Neural crest cell (in vitro differentiated cells): ENCODE measurements around the gene NUP50. TPM values are rescaled to one million over a fixed set of nuclear protein-coding genes. Genes with fewer than 3 reads are reported as not detected.

Source experiments
- DNase-seq: peaks from one replicate; pipeline ENCODE4 v3.0.0; 2021; ENCODE audit warnings: low read depth, mixed read lengths, low spot score
- H3K27ac Mint-ChIP-seq: one replicate; pipeline ENCODE4 v1.8.0; 2021; ENCODE audit warnings: mild to moderate bottlenecking, mixed read lengths; ENCODE audit not compliant: unreplicated experiment
- H3K27me3 Mint-ChIP-seq: 2 replicates; pipeline ENCODE4 v1.8.0; 2021; ENCODE audit warnings: low read depth, mild to moderate bottlenecking, mixed read lengths
- H3K36me3 Mint-ChIP-seq: 2 replicates; pipeline ENCODE4 v1.8.0; 2021; ENCODE audit warnings: low read depth, mild to moderate bottlenecking, mixed read lengths
- H3K4me1 Mint-ChIP-seq: 2 replicates; pipeline ENCODE4 v1.8.0; 2021; ENCODE audit warnings: mixed read lengths
- H3K4me3 Mint-ChIP-seq: one replicate; pipeline ENCODE4 v1.8.0; 2021; ENCODE audit warnings: mild to moderate bottlenecking, mixed read lengths
- H3K9me3 Mint-ChIP-seq: 2 replicates; pipeline ENCODE4 v1.8.0; 2021; ENCODE audit warnings: mixed read lengths
- long read RNA-seq: library from polyadenylated mRNA; unstranded; transcript quantifications from one replicate; pipeline ENCODE4 v2.0.0, GENCODE V29; 2020
- total RNA-seq: library from RNA; stranded (reverse); gene quantifications from 2 replicates; pipeline ENCODE4 v1.2.1, GENCODE V29; 2021
- TF ChIP-seq, protein P1 (sequence below): fragments of 200-600 bp; sonication (generic); conservative IDR thresholded peaks from 2 replicates; pipeline ENCODE4 v1.5.0; 2021; ENCODE audit warnings: antibody characterized with exemption, mild to moderate bottlenecking

Gene NUP50
- 115 and 128 TPM in 2 replicates for total RNA-seq
- long read RNA-seq, full-length matches to known transcripts: 71 of 116 reads
- long read RNA-seq, partial matches to known transcripts: 11 of 116 reads
- long read RNA-seq, other reads (novel, unspliced or antisense): 34 of 116 reads

- DNase-seq: peak; percentile 90
- TF ChIP-seq, protein P1, sequence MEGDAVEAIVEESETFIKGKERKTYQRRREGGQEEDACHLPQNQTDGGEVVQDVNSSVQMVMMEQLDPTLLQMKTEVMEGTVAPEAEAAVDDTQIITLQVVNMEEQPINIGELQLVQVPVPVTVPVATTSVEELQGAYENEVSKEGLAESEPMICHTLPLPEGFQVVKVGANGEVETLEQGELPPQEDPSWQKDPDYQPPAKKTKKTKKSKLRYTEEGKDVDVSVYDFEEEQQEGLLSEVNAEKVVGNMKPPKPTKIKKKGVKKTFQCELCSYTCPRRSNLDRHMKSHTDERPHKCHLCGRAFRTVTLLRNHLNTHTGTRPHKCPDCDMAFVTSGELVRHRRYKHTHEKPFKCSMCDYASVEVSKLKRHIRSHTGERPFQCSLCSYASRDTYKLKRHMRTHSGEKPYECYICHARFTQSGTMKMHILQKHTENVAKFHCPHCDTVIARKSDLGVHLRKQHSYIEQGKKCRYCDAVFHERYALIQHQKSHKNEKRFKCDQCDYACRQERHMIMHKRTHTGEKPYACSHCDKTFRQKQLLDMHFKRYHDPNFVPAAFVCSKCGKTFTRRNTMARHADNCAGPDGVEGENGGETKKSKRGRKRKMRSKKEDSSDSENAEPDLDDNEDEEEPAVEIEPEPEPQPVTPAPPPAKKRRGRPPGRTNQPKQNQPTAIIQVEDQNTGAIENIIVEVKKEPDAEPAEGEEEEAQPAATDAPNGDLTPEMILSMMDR: peak; percentile 16
- Mint-ChIP-seq H3K4me3 (peak within 1 kb of the TSS; percentile 98), H3K27ac (peak within 1 kb of the TSS; percentile 98), H3K4me1 (peaks cover 50% of the 10 kb centered on the region), H3K36me3 (peaks cover 2% of the 10 kb centered on the region), H3K9me3 (no peaks in the 10 kb centered on the region), H3K27me3 (no peaks in the 10 kb centered on the region)
These were observed at the start of gene NUP50 for GRCh38 chr22:45163451-45164269. NUP50 (plus strand) TSS chr22:45163925; CDS start chr22:45168178, 4,253 bp downstream.

DNA sequence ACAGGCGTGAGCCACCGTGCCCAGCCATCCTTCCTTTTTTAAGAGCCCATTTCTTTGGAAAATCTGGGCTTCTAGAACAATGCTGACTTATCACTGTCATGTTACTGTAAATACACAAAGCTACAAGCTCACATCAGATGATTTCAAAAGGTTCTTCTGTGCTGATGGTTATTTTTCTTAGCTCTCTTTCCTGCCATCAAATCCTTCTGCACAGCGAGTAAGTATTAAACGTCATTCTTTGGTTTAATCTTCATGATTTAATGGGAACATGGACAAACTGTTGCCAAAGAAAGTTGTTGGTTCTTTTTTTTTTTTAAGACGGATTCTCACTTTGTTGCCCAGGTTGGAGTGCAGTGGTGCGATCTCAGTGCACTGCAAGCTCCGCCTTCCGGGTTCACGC, 43.3 kb upstream of the NUP50 start:
- no peaks in the 10 kb centered on the region for H3K36me3 Mint-ChIP-seq
- no peak for DNase-seq
- H3K27ac Mint-ChIP-seq: no peak overlapping the region
- peaks cover 13% of the 10 kb centered on the region for H3K4me1 Mint-ChIP-seq
- no peak overlapping the region for H3K4me3 Mint-ChIP-seq
- H3K9me3 Mint-ChIP-seq: peaks cover 6% of the 10 kb centered on the region
- TF ChIP-seq, protein P1: no peak
- H3K27me3 Mint-ChIP-seq: peaks cover 11% of the 10 kb centered on the region

DNA sequence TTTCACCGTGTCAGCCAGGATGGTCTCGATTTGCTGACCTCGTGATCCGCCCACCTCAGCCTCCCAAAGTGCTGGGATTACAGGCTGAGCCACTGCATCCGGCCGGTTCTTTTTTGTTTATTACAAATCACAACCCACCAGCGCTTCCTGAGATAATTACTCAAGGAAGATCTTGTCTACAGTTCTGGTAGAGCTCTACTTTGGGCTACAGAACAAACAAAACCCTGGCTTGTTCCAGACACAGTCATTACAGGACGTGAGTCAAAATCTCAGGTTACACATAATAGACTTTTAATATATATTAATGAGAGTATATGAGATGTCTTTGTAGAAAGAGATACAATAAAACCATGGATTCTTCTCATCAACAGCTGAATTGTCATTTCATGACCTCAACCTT, 42.8 kb upstream of the NUP50 start:
- Mint-ChIP-seq H3K4me3 (no peak overlapping the region), H3K27me3 (peaks cover 11% of the 10 kb centered on the region), H3K9me3 (peaks cover 6% of the 10 kb centered on the region), H3K27ac (no peak overlapping the region), H3K4me1 (peaks cover 16% of the 10 kb centered on the region), H3K36me3 (no peaks in the 10 kb centered on the region)
- TF ChIP-seq, protein P1: no peak
- no peak for DNase-seq

DNA sequence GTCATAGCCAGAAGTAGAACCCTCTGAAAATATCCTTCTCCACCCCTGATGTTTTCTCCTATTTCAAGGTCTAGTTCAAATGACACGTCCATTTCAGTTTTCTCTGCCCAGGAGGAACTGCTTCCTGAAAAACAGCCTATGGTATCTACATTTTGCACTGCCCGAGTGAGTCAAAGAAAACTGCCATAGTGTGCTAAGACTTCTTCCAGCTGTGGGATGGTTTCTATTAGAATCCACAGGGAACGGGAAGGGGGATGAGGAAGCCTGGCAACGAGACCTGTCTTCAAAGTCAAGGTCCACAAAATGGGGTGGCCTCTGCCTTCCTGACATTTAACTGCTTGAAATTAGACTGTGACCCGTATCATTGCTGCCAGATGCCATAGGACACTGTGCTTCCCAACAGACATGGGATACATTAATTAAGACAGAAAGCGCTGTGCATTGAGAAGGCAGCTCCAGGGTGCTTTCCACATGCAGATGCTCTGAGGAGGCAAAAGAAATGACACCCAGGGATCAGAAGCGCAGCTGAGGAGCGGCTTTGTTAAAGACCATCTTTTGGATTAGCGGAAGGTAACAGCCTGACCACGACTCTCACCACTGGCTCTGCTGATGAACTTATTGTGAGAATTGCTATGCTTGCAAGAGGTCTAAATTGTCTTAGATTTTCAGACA, 39.4 kb upstream of the NUP50 start:
- no peak for DNase-seq
- no peaks in the 10 kb centered on the region for H3K36me3 Mint-ChIP-seq
- no peaks in the 10 kb centered on the region for H3K9me3 Mint-ChIP-seq
- peaks cover 11% of the 10 kb centered on the region for H3K27me3 Mint-ChIP-seq
- TF ChIP-seq, protein P1: no peak
- H3K4me1 Mint-ChIP-seq: peaks cover 16% of the 10 kb centered on the region
- no peak overlapping the region for H3K27ac Mint-ChIP-seq
- H3K4me3 Mint-ChIP-seq: no peak overlapping the region

DNA sequence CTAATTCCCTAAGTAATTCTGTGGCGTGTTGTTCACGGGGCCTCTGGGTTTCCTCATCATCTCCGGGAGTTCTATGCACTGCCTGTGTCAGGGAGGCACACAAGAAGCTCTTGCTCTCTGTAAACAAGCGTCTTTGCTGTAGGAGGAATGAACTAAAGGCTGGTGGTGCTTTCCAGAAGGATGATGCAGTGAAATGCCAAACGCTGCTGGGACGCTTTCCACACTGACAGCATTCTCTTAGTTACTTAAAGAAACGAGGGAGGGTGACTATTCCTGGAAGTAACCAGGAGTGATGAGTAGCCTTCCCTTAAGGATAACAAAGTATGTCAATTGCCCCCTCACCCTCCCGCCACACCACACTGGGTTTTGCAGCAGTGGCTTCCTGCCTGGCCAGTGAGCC, 38.5 kb upstream of the NUP50 start:
- Mint-ChIP-seq H3K27me3 (peaks cover 11% of the 10 kb centered on the region), H3K27ac (no peak overlapping the region), H3K9me3 (no peaks in the 10 kb centered on the region), H3K4me1 (peaks cover 16% of the 10 kb centered on the region), H3K36me3 (no peaks in the 10 kb centered on the region), H3K4me3 (no peak overlapping the region)
- TF ChIP-seq, protein P1: no peak
- DNase-seq: no peak
